HG03575 (cell line): ENCODE results near the gene LIPM.

Experiments used
- ATAC-seq: cut with Tn5 transposase; IDR thresholded peaks from one replicate; pipeline ENCODE4 v1.9.1; 2021; ENCODE audit not compliant: unreplicated experiment, insufficient number of reproducible peaks, low FRiP score; ENCODE audit errors: extremely low read depth

Gene LIPM

DNA sequence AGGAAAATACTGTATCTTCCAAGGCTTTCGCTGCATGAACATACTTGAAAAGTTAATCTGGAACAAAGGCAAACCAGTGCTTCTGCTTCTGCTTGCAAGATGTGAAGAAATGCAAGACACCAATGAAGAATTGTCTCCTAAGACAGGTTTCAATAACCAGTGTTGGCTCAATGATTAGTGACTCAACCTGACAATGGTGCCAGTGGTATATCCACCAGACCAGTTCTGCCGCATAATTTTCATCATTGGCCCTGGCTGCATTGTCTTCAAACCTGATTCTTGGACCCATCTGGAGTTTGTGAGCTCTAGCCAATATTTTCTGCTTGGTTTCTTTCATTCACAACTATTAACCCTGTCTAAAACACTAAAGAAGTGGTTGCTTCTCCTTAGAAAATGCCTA, 63.9 kb downstream of the LIPM start:
- ATAC-seq = no peak

DNA sequence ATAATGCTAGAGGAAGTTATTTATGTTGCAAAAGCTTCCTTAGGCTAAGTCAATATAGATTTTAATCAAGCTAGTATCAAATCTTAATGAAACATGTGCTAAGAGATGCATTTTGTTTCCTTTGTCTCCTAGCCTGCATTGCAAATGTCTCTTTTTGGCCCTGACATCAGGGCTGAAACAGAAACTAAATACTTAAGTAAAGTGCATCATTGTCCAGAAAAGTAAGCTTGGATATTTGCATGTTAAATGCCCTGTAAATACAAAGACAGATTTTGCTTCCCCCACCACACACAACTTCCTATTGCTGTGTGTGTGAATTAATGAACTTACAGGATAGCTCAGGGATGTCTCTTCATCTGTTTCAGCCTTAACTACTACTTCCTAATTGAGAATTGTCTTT, 67.6 kb downstream of the LIPM start:
- no peak for ATAC-seq
